ENCODE measurements around the gene KBTBD3.
"Not testable (repeated sequence)": the region's sequence is repeated elsewhere in the genome, so short reads cannot be mapped to it uniquely, and the experiment has no call there.

The KBTBD3 gene

GRCh38 chr11:106014620-106015019 lies 62.5 kb downstream of the KBTBD3 start:
- no peak overlapping the region for H3K4me3 ChIP-seq
- H3K27me3 ChIP-seq: no peaks in the 10 kb centered on the region
- no peak for DNase-seq
- no peak overlapping the region for H3K27ac ChIP-seq
- intact Hi-C loops (cut with DNase I; ENCODE audit: low total_unique reads): no loop called here
- no peak for TF ChIP-seq CTCF (IDR thresholded peaks at IDR 0.05)
- H3K9me3 ChIP-seq: no peaks in the 10 kb centered on the region
- H3K36me3 ChIP-seq: peaks cover 10 to 12% (median 11%) of the 10 kb centered on the region in 3 donors
- peaks cover 0 to 40% (median 10%) of the 10 kb centered on the region in 4 donors for H3K4me1 ChIP-seq

GRCh38 chr11:106014035-106014434 lies 63.1 kb downstream of the KBTBD3 start:
- H3K36me3 ChIP-seq: peaks cover 16 to 18% (median 16%) of the 10 kb centered on the region in 3 donors
- no peak overlapping the region for H3K27ac ChIP-seq
- no peak for DNase-seq
- H3K27me3 ChIP-seq: no peaks in the 10 kb centered on the region
- H3K9me3 ChIP-seq: no peaks in the 10 kb centered on the region
- intact Hi-C loops (cut with DNase I; ENCODE audit: low total_unique reads): no loop called here
- no peak for TF ChIP-seq CTCF (IDR thresholded peaks at IDR 0.05)
- H3K4me1 ChIP-seq: peaks cover 0 to 37% (median 9%) of the 10 kb centered on the region in 4 donors
- no peak overlapping the region for H3K4me3 ChIP-seq

- H3K36me3 ChIP-seq: peaks cover 29 to 30% (median 29%) of the 10 kb centered on the region in 3 donors
- intact Hi-C loops (cut with DNase I; ENCODE audit: low total_unique reads): no loop called here
- H3K9me3 ChIP-seq: no peaks in the 10 kb centered on the region
- TF ChIP-seq CTCF (IDR thresholded peaks at IDR 0.05): no peak
- peaks cover 0 to 31% (median 6%) of the 10 kb centered on the region in 4 donors for H3K4me1 ChIP-seq
- no peaks in the 10 kb centered on the region for H3K27me3 ChIP-seq
- no peak overlapping the region for H3K27ac ChIP-seq
- no peak for DNase-seq
- H3K4me3 ChIP-seq: no peak overlapping the region
Measured at GRCh38 chr11:106012744-106013143, 64.4 kb downstream of the KBTBD3 start.

- intact Hi-C loops (cut with DNase I; ENCODE audit: low total_unique reads): no loop called here
- TF ChIP-seq CTCF (IDR thresholded peaks at IDR 0.05): no peak
- no peaks in the 10 kb centered on the region for H3K27me3 ChIP-seq
- no peak overlapping the region for H3K27ac ChIP-seq
- H3K36me3 ChIP-seq: peaks cover 39 to 42% (median 41%) of the 10 kb centered on the region in 3 donors
- H3K4me3 ChIP-seq: no peak overlapping the region
- no peaks in the 10 kb centered on the region for H3K9me3 ChIP-seq
- H3K4me1 ChIP-seq: peaks cover 0 to 25% (median 6%) of the 10 kb centered on the region in 4 donors
- DNase-seq: no peak
Measured at GRCh38 chr11:106011481-106011880, 65.7 kb downstream of the KBTBD3 start.

- peaks cover 0 to 12% (median 10%) of the 10 kb centered on the region in 3 donors for H3K9me3 ChIP-seq
- H3K4me1 ChIP-seq; H3K27me3 ChIP-seq; intact Hi-C loops (cut with DNase I; ENCODE audit: low total_unique reads); H3K27ac ChIP-seq; H3K4me3 ChIP-seq; DNase-seq: not testable (repeated sequence)
- peaks cover 35 to 40% (median 36%) of the 10 kb centered on the region in 3 donors for H3K36me3 ChIP-seq
Measured at GRCh38 chr11:106003094-106003493, 74.1 kb downstream of the KBTBD3 start.

- intact Hi-C loops (cut with DNase I; ENCODE audit: low total_unique reads): no loop called here
Measured at GRCh38 chr11:106001304-106002012, 75.7 kb downstream of the KBTBD3 start.

More at GRCh38 chr11:106001304-106002012, 75.7 kb downstream of the KBTBD3 start:
- Histone ChIP-seq H3K27me3 (no peaks in the 10 kb centered on the region), H3K9me3 (peaks cover 0 to 12% (median 10%) of the 10 kb centered on the region in 3 donors), H3K4me1 (no peaks in the 10 kb centered on the region), H3K27ac (no peak overlapping the region), H3K36me3 (peaks cover 23 to 31% (median 26%) of the 10 kb centered on the region in 3 donors), H3K4me3 (no peak overlapping the region)
- DNase-seq: no peak
- no peak for TF ChIP-seq CTCF (IDR thresholded peaks at IDR 0.05)
